B cell (primary cell): ENCODE data around the gene UTP4. TPM values are rescaled to one million over a fixed set of nuclear protein-coding genes. Genes with fewer than 3 reads are reported as not detected.

Experiments used
- ATAC-seq: fragments of 200-7000 bp; cut with Tn5 transposase; one replicate; pipeline ENCODE4 v1.10.0; 2021; ENCODE audit warnings: low read depth, mild to moderate bottlenecking, moderate number of reproducible peaks, moderate library complexity
- CTCF ChIA-PET: fragments of 350-600 bp; sonication (Branson Sonifier 250); formaldehyde crosslinking; loops from one replicate; lab custom pipeline; 2021; ENCODE audit warnings: antibody characterized with exemption, inconsistent platforms; lab: Charles Lee
- POLR2A ChIA-PET: fragments of 350-600 bp; sonication (Branson Sonifier 250); formaldehyde crosslinking; loops from one replicate; lab custom pipeline; 2021; ENCODE audit warnings: antibody characterized with exemption; lab: Charles Lee
- DNase-seq: peaks from one replicate; pipeline ENCODE4 v3.0.0; 2013
- H2AFZ ChIP-seq: 2 replicates; pipeline ENCODE4 v1.6.1; 2012; ENCODE audit warnings: mild to moderate bottlenecking, low read depth, low read length; ENCODE audit not compliant: insufficient read depth, poor library complexity, severe bottlenecking
- H3K27ac ChIP-seq, 2 donors: 1 replicate in 1 of 2; 2 replicates in 1 of 2; pipeline ENCODE4 v1.5.1; 2012 to 2013; ENCODE audit warnings: low read length in 2 of 2, mild to moderate bottlenecking in 2 of 2, moderate library complexity in 1 of 2
- H3K27me3 ChIP-seq, 4 experiments: fragments of 200-600 bp in 1 of 4; sonication (generic) in 1 of 4; replicated peaks in 1 of 4; 1 replicate in 2 of 4; 2 replicates in 2 of 4; pipeline versions ENCODE4 v1.6.1 to v1.7.0; 2013 to 2016; ENCODE audit warnings: low read length in 3 of 4, mild to moderate bottlenecking in 2 of 4, mixed read lengths in 1 of 4, moderate library complexity in 1 of 4; ENCODE audit not compliant: insufficient read depth in 4 of 4, control insufficient read depth in 3 of 4; ENCODE audit errors: control extremely low read depth in 1 of 4
- H3K36me3 ChIP-seq, 2 experiments: replicated peaks in 1 of 2; 1 replicate in 1 of 2; 2 replicates in 1 of 2; pipeline versions ENCODE4 v1.6.1 to v1.7.1; 2013; ENCODE audit warnings: low read length in 1 of 2; ENCODE audit not compliant: insufficient read depth in 2 of 2, control insufficient read depth in 1 of 2; ENCODE audit errors: control extremely low read depth in 1 of 2, extremely low read depth in 1 of 2
- H3K4me1 ChIP-seq, 2 donors: fragments of 200-600 bp in 1 of 2; sonication (generic) in 1 of 2; 1 replicate in 1 of 2; 2 replicates in 1 of 2; pipeline versions ENCODE4 v1.5.1 to v1.6.1; 2013 to 2017; ENCODE audit warnings: low read length in 2 of 2; ENCODE audit not compliant: control insufficient read depth in 2 of 2, insufficient read depth in 2 of 2
- H3K4me2 ChIP-seq: replicated peaks from 2 replicates; pipeline ENCODE3; 2012; ENCODE audit warnings: mild to moderate bottlenecking, low read depth, low read length; ENCODE audit not compliant: poor library complexity, severe bottlenecking
- H3K4me3 ChIP-seq, 5 experiments: fragments of 200-600 bp in 1 of 5; sonication (generic) in 1 of 5; 1 replicate in 3 of 5; 2 replicates in 2 of 5; pipeline versions ENCODE4 v1.5.1 to v1.7.0; 2011 to 2016; ENCODE audit warnings: low read length in 4 of 5, mild to moderate bottlenecking in 4 of 5, low read depth in 2 of 5, control low read depth in 1 of 5, moderate library complexity in 1 of 5; ENCODE audit not compliant: insufficient read depth in 1 of 5; ENCODE audit errors: control extremely low read depth in 1 of 5, extremely low read depth in 1 of 5
- H3K79me2 ChIP-seq: fragments of 200-600 bp; sonication (generic); one replicate; pipeline ENCODE4 v1.6.0; 2016; ENCODE audit warnings: low read length; ENCODE audit not compliant: control insufficient read depth, insufficient read depth
- H3K9ac ChIP-seq: fragments of 200-600 bp; sonication (generic); 2 replicates; pipeline ENCODE4 v1.6.1; 2017; ENCODE audit warnings: mild to moderate bottlenecking, low read length, moderate library complexity
- H3K9me3 ChIP-seq, 3 donors: one replicate each; pipeline versions ENCODE4 v1.6.1 to v1.7.1; 2013; ENCODE audit warnings: low read length in 2 of 3; ENCODE audit not compliant: control insufficient read depth in 2 of 3, insufficient read depth in 1 of 3; ENCODE audit errors: control extremely low read depth in 1 of 3
- H4K20me1 ChIP-seq: 2 replicates; pipeline ENCODE4 v1.6.0; 2012; ENCODE audit warnings: mild to moderate bottlenecking, low read length; ENCODE audit not compliant: insufficient read depth, control insufficient read depth, poor library complexity, severe bottlenecking
- H3K27ac Mint-ChIP-seq: one replicate; pipeline ENCODE4 v1.8.0; 2021; ENCODE audit warnings: mixed read lengths
- H3K27me3 Mint-ChIP-seq: one replicate; pipeline ENCODE4 v1.8.0; 2021; ENCODE audit warnings: mixed read lengths
- H3K4me1 Mint-ChIP-seq: one replicate; pipeline ENCODE4 v1.8.0; 2021; ENCODE audit warnings: mixed read lengths
- H3K4me3 Mint-ChIP-seq: one replicate; pipeline ENCODE4 v1.8.0; 2021; ENCODE audit warnings: mixed read lengths
- H3K9me3 Mint-ChIP-seq: one replicate; pipeline ENCODE4 v1.8.0; 2022; ENCODE audit warnings: mixed read lengths; ENCODE audit not compliant: insufficient read depth
- CTCF ChIP-seq: fragments of 200-600 bp; IDR thresholded peaks from one replicate; pipeline ENCODE4 v1.8.0; 2022; ENCODE audit warnings: antibody characterized with exemption, mild to moderate bottlenecking
- EZH2 ChIP-seq: IDR thresholded peaks from 2 replicates; pipeline ENCODE4 v1.6.1; 2012; ENCODE audit warnings: borderline replicate concordance, low read depth, mild to moderate bottlenecking, moderate library complexity, low read length; ENCODE audit not compliant: insufficient read depth, poor library complexity, severe bottlenecking
- WGBS: methylation state at CpG from one replicate; pipeline ENCODE4 v1.1.5; 2013; ENCODE audit warnings: missing lambda C conversion rate; ENCODE audit not compliant: insufficient coverage; 5-methylcytosine and 5-hydroxymethylcytosine counted together
- intact Hi-C: fragments of 100-400 bp; cut with micrococcal nuclease; formaldehyde crosslinking; loops from one replicate; pipeline ENCODE4 v1.10.0; 2022
- polyA plus RNA-seq: library from polyadenylated mRNA; depleted of rRNA; stranded (reverse); fragments of >200 nt; gene quantifications from 2 replicates; pipeline ENCODE4 v1.2.3, GENCODE V29; 2012
- total RNA-seq, 2 donors: library from RNA; stranded (reverse); fragments of 120-200 nt in 1 of 2; gene quantifications; 1 replicate in 1 of 2; 2 replicates in 1 of 2; pipeline versions ENCODE4 v1.2.3 to v1.2.4, GENCODE V29; 2013 to 2022

The UTP4 gene
- total and polyA plus RNA-seq, 2 donors (not counting 1 experiment from before 2014, with no cell fraction given), result 24.3 to 30.1 TPM

- intact Hi-C loops, result no loop called here
- Histone ChIP-seq H3K9ac (peak within 1 kb of the TSS; percentile 51), H3K9me3 (peaks cover 0 to 3% (median 0%) of the 10 kb centered on the region in 3 donors), H3K4me1 (peaks cover 24 to 28% of the 10 kb centered on the region in 2 donors), H3K4me3 (peak within 1 kb of the TSS in 3 of 5 experiments; percentile 35 to 58 (median 44)), H2AFZ (peak within 1 kb of the TSS; percentile 28), H3K79me2 (no peaks in the 10 kb centered on the region), H3K36me3 (peaks cover 0 to 7% of the 10 kb centered on the region in 2 experiments), H4K20me1 (peaks cover 26% of the 10 kb centered on the region), H3K27ac (no peak within 1 kb of the TSS), H3K27me3 (peaks cover 0 to 38% (median 25%) of the 10 kb centered on the region in 4 experiments), H3K4me2 (peak within 1 kb of the TSS; percentile 83)
- under 1% methylated on average over 80 of the region's 80 CpGs for WGBS
- TF ChIP-seq CTCF (no peak), EZH2 (no peak)
- Mint-ChIP-seq H3K4me1 (peaks cover 16% of the 10 kb centered on the region), H3K27ac (no peak within 1 kb of the TSS), H3K27me3 (peaks cover 34% of the 10 kb centered on the region), H3K9me3 (no peaks in the 10 kb centered on the region), H3K4me3 (peak within 1 kb of the TSS; percentile 91)
- ATAC-seq (peak; percentile 33), DNase-seq (peak; percentile 44)
- CTCF ChIA-PET, result interaction anchor here (0.7 to 1.5 kb wide), 3 partner anchors 18 to 962 kb away, joined by 3 read pairs; no protein-coding TSS in a partner anchor
- POLR2A ChIA-PET, result interaction anchor here (0.5 to 0.6 kb wide), 2 partner anchors 30 to 83 kb away, joined by 3 to 5 read pairs; no protein-coding TSS in a partner anchor
Measured at GRCh38 chr16:69105501-69106361, 26.7 kb upstream of the UTP4 start, which contains the start of gene HAS3. HAS3 (plus strand) TSS chr16:69105653; CDS start chr16:69109396, 3,743 bp downstream.
